GM12891 (cell line): ENCODE data around the gene BGLAP.
A peak's percentile ranks its signal among the peaks of the same experiment; 100 is the strongest.

Experiments
- DNase-seq: peaks from one replicate; pipeline ENCODE4 v3.0.0; 2011; ENCODE audit warnings: low spot score; ENCODE audit not compliant: insufficient read length
- FAIRE-seq: peaks from 2 replicates; lab custom pipeline; 2011; peaks lifted over from hg19 to GRCh38; lab: Jason Lieb, UNC
- PAX5 ChIP-seq: IDR thresholded peaks from 2 replicates; pipeline ENCODE4 v1.6.1; 2011; ENCODE audit warnings: low read length, moderate library complexity, mild to moderate bottlenecking; ENCODE audit not compliant: insufficient read depth, severe bottlenecking
- POLR2A ChIP-seq: IDR thresholded peaks from 2 replicates; pipeline ENCODE4 v1.6.1; 2011; ENCODE audit warnings: low read depth, low read length, control low read depth
- POLR2AphosphoS5 ChIP-seq: IDR thresholded peaks from 2 replicates; pipeline ENCODE4 v1.6.1; 2011; ENCODE audit warnings: low read depth, low read length, control low read depth
- POU2F2 ChIP-seq: IDR thresholded peaks from 2 replicates; pipeline ENCODE4 v1.6.1; 2011; ENCODE audit warnings: low read depth, mild to moderate bottlenecking, control low read depth, low read length, moderate library complexity
- SPI1 ChIP-seq: IDR thresholded peaks from 2 replicates; pipeline ENCODE4 v1.6.1; 2011; ENCODE audit warnings: low read depth, low read length, control low read depth
- TAF1 ChIP-seq: IDR thresholded peaks from 2 replicates; pipeline ENCODE4 v1.6.1; 2011; ENCODE audit warnings: low read depth, low read length, control low read depth

BGLAP gene

DNA sequence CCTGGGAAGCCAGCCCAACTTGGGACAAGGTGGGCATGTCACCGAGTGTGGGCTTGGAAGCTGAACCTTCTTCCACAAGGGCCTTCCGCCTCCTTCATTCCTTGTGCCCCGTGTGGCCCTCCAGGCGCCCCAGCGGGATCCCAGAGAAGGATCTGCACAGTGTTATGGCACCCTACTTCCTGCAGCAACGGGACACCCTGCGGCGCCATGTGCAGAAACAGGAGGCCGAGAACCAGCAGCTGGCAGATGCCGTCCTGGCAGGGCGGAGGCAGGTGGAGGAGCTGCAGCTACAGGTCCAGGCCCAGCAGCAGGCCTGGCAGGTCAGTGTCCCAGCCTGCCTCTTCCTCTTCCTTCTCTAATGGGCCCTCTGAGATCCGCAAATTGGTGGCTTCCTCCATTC, 5.8 kb upstream of the BGLAP start:
- FAIRE-seq (no peak), DNase-seq (no peak)
- TF ChIP-seq POLR2A (no peak), PAX5 (no peak), POU2F2 (no peak), SPI1 (no peak), POLR2AphosphoS5 (no peak), TAF1 (no peak)

DNA sequence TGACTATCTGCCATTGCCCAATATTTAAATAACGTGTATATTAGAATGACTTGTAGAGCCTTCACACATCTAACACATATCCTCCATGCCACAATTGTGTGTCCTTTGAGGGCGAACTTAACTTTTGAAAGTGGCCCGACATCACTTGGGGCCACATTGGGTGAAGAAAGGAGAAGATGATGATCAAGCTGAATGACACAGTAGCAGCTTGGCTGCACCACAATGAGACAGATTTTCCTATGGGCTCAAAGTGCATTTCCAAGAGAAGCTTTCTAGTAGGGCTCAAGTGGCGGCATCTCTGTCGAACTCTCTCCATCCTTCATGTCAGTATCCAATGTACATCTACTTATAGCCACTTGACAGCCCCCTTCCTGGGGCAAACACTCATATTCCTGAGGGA, 3.7 kb upstream of the BGLAP start:
- FAIRE-seq (no peak), DNase-seq (no peak)
- TF ChIP-seq SPI1 (no peak), POLR2AphosphoS5 (no peak), PAX5 (no peak), POU2F2 (no peak), POLR2A (no peak), TAF1 (no peak)

DNA sequence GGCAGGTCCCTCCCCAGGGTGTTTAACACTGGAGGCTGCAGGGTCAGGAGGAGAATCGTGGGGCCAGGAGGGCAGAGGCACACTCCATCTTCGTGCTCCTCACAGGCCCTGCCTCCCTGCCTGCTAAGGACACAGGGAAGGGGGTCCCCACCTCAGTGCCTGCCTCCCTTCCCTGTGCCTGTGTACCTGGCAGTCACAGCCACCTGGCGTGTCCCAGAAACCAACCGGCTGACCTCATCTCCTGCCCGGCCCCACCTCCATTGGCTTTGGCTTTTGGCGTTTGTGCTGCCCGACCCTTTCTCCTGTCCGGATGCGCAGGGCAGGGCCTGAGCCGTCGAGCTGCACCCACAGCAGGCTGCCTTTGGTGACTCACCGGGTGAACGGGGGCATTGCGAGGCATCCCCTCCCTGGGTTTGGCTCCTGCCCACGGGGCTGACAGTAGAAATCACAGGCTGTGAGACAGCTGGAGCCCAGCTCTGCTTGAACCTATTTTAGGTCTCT, 623 bp upstream of the BGLAP start:
- DNase-seq = no peak
- no peak for FAIRE-seq
- TF ChIP-seq SPI1 = no peak
- TF ChIP-seq POU2F2 = no peak
- 0 out of 2 replicates have a peak, but pooled peaks have one; percentile 54 for TF ChIP-seq POLR2AphosphoS5
- no peak for TF ChIP-seq PAX5
- no peak; the same call in 1 of the 2 replicates for TF ChIP-seq POLR2A
- no peak for TF ChIP-seq TAF1

DNA sequence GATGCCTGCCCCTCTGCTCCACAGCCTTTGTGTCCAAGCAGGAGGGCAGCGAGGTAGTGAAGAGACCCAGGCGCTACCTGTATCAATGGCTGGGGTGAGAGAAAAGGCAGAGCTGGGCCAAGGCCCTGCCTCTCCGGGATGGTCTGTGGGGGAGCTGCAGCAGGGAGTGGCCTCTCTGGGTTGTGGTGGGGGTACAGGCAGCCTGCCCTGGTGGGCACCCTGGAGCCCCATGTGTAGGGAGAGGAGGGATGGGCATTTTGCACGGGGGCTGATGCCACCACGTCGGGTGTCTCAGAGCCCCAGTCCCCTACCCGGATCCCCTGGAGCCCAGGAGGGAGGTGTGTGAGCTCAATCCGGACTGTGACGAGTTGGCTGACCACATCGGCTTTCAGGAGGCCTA, 754 bp downstream of the BGLAP start:
- FAIRE-seq = no peak
- no peak; the same call in 1 of the 2 replicates for TF ChIP-seq POLR2A
- TF ChIP-seq POU2F2 = no peak
- TF ChIP-seq PAX5 = no peak
- no peak for TF ChIP-seq POLR2AphosphoS5
- TF ChIP-seq TAF1 = no peak
- no peak for TF ChIP-seq SPI1
- DNase-seq = no peak

DNA sequence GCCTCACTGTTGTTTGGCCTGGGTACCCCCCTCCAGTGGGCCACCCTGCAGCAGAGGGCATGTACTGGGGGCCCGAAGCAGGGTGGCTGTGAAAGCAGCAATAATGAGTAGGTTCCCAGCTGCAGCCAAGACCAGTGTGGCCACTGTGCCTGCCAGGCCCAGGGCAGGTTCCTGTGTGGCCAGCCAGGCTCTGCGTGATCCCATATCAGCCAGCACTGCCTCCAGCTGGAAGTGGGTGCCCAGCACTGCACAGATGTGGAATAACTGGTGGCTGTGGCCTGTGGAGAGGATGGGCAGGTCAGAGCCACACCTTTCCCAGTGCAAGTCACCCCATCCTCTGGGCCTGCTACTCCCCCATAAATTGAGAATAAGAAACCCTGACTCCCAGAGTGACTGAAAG, 2.1 kb downstream of the BGLAP start:
- FAIRE-seq (no peak), DNase-seq (no peak)
- TF ChIP-seq PAX5 = no peak
- TF ChIP-seq POLR2AphosphoS5 = no peak
- no peak for TF ChIP-seq TAF1
- no peak for TF ChIP-seq POU2F2
- TF ChIP-seq SPI1 = no peak

DNA sequence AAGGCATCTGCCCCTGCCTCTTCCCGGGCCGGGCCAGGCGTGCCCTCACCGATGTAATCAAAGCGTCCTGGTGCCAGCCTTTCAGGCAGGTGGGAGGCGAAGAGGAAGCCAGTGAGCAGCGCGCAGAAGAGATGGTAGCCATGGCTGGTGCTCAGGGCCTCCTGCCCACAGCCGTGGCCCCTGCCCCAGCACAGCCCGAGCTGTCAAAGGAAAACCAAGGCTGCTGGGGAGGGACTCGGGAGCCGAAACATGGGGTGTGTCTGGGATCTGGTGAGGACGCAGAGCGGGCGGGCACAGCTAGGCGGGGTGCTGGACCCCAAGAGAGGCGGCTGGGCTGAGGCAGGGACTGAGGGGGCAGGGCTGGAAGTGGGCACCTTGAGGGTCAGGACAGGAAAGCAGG, 2.7 kb downstream of the BGLAP start:
- no peak for FAIRE-seq
- DNase-seq = no peak
- TF ChIP-seq POLR2AphosphoS5 (no peak), PAX5 (no peak), SPI1 (no peak), TAF1 (no peak), POLR2A (no peak), POU2F2 (no peak)

DNA sequence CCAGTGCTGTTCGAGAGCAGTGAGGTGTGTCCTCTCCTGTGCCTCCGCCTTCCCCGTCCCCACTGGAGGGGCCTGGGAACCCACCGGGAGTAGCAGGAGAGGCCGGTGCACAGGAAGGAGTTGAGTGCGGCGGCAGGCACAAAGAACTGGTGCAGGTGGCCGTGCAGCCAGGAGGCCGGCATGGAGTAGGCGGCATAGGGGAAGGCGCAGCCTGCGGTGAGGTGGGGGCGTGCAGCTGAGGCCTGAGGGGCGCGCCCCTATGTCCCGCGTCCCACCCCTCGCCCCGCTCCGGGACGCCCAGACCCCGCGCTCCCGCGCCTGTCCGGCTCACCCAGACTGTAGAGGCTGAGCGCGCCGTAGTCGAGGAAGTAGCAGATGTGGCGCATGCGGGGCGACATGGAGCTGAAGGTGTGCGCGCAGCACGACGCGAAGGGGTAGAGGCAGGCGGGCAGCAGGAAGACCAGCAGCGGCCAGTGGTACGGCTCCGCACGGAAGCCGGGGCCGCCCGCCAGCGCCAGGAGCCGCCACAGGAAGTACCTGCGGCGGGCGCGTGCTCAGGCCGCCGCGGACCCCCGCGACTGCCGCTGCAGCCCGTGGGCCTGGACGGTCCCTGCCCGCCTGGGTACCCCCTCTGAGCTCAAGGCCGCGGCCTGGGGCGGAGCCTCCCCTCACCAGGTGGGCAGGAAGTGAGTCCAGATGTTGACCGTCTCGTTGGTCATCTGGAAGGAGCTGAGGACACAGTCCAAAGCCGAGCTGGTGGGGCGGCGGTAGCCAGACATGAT, 3.7 kb downstream of the BGLAP start:
- peak; percentile 97 for FAIRE-seq
- TF ChIP-seq POU2F2 (no peak), POLR2AphosphoS5 (no peak), SPI1 (no peak), POLR2A (no peak; the same call in 1 of the 2 replicates), PAX5 (no peak), TAF1 (no peak)

DNA sequence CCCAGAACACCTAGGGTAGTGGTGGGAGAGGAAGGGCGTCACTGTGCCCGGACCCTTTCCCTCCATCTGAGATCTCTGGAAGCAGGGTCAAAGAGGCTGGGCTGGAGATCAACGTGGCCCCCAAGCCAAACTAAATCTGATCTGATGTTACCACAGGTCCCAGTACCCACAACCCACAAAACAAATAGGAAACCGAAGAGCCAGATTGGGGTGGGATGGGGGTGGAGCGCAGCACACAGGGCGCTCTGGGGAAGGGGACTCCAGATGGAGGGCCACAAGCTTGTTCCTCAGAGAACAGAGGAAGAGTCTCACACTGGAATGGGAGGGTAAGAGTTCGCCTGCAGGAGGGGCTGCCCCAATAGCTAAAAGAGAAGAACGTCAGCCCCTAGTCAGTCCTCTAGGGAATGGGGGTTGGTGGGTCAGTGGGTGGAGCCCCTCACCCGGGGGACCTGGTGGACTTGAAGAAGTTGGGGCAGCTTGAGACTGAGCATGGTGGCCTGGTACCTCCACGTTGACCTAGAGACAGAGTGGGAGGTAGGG, 4.3 kb downstream of the BGLAP start:
- FAIRE-seq = peak; percentile 81
- DNase-seq = no peak
- TF ChIP-seq PAX5 (no peak), TAF1 (no peak), POLR2A (no peak), POU2F2 (no peak), SPI1 (no peak), POLR2AphosphoS5 (no peak)

More for the DNA sequence above, 3.7 kb downstream of the BGLAP start:
- peak; percentile 69 for DNase-seq

DNA sequence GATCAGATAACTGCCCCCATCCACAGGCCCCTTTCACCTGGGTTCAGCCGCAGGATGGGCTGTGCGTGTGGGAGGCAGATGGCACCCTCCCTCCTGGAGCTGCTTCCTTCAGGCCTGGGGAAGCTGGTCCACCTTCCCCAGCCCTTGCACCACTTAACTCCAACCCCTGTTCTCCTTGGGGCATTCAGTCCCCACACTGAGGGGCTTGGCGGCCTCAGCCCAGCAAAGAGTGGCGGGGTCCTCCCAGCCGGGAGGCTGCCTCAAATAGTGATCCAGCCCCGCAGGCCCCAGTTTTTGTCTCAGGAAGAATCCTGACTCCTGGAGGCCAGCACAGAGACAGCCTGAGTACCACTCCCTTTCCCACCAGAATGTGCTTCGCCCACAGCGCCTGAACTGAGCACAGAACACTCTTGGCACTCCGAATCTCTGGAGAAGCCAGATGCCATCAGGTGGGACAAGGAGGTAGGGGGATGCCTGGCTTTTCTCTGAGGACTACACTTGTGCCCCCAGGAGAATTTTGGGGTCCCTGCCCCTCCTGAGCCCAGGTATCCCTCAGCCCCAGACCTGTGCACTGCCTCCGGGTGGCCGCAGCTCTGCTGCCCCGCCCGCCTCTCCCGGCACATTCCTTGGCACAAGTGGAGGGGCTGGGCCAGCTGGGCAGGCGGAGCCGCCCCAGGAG, 4.9 kb downstream of the BGLAP start:
- FAIRE-seq (no peak), DNase-seq (no peak)
- TF ChIP-seq POLR2AphosphoS5 = peak; percentile 48; the same call in 1 of the 2 replicates
- no peak for TF ChIP-seq POLR2A
